Tibial nerve (tissue), 4 donors: Measurements from ENCODE around the gene EPC2. TPM values are rescaled to one million over a fixed set of nuclear protein-coding genes. Genes with fewer than 3 reads are reported as not detected.

Experiments
- DNase-seq, 2 donors: peaks; one replicate each; pipeline ENCODE4 v3.0.0-alpha.2; 2019; ENCODE audit warnings: low spot score in 2 of 2
- H3K27ac ChIP-seq, 4 donors: fragments of 200-600 bp; sonication (generic) in 3 of 4; one replicate each; pipeline ENCODE4 v1.5.1; 2017 to 2019; ENCODE audit warnings: mild to moderate bottlenecking in 1 of 4
- H3K27me3 ChIP-seq, 2 donors: fragments of 200-600 bp; sonication (generic) in 1 of 2; one replicate each; pipeline versions ENCODE4 v1.5.1 to v1.6.0; 2017 to 2019
- H3K36me3 ChIP-seq, 3 donors: fragments of 200-600 bp; sonication (generic); one replicate each; pipeline ENCODE4 v1.5.1; 2018 to 2019
- H3K4me1 ChIP-seq, 4 donors: fragments of 200-600 bp; sonication (generic) in 3 of 4; one replicate each; pipeline ENCODE4 v1.5.1; 2017 to 2019
- H3K4me3 ChIP-seq, 4 donors: fragments of 200-600 bp; sonication (generic) in 3 of 4; one replicate each; pipeline ENCODE4 v1.5.1; 2017 to 2019; ENCODE audit warnings: mild to moderate bottlenecking in 1 of 4, moderate library complexity in 1 of 4
- H3K9me3 ChIP-seq, 4 donors: fragments of 200-600 bp; sonication (generic) in 3 of 4; one replicate each; pipeline ENCODE4 v1.5.1; 2017 to 2019
- CTCF ChIP-seq, 5 experiments: fragments of 200-600 bp in 3 of 5; fragments of 450-650 bp in 2 of 5; sonication (generic) in 3 of 5; IDR thresholded peaks; one replicate each; pipeline ENCODE4 v1.5.1; 2016 to 2019; ENCODE audit warnings: antibody characterized with exemption in 5 of 5, mild to moderate bottlenecking in 3 of 5, moderate library complexity in 2 of 5
- EP300 ChIP-seq, 2 donors: sonication (generic); formaldehyde crosslinking; IDR thresholded peaks; one replicate each; pipeline ENCODE4 v1.6.1; 2017; ENCODE audit warnings: antibody characterized with exemption in 2 of 2, mild to moderate bottlenecking in 1 of 2
- POLR2A ChIP-seq, 2 donors: fragments of 450-650 bp; IDR thresholded peaks; one replicate each; pipeline ENCODE4 v1.6.1; 2017; ENCODE audit warnings: antibody characterized with exemption in 2 of 2, mild to moderate bottlenecking in 2 of 2, moderate library complexity in 2 of 2
- WGBS, 2 donors: methylation state at CpG; one replicate each; pipeline ENCODE4 v1.1.5; 2018; 5-methylcytosine and 5-hydroxymethylcytosine counted together
- total RNA-seq, 4 donors: library from RNA; depleted of rRNA; stranded (reverse); fragments of >200 nt; gene quantifications; one replicate each; pipeline ENCODE4 v1.1.0, GENCODE V29; 2016

EPC2 gene
- total RNA-seq, 4 donors from 2014 or later = 23.4 to 26.5 (median 25.3) TPM

- no peak for DNase-seq
- TF ChIP-seq POLR2A (IDR thresholded peaks at IDR 0.05) = no peak
- TF ChIP-seq CTCF (IDR thresholded peaks at IDR 0.05) = no peak
- no peak for TF ChIP-seq EP300 (IDR thresholded peaks at IDR 0.05)
- Histone ChIP-seq H3K36me3 (no peaks in the 10 kb centered on the region), H3K27ac (no peak overlapping the region), H3K27me3 (no peaks in the 10 kb centered on the region), H3K4me3 (no peak overlapping the region), H3K9me3 (no peaks in the 10 kb centered on the region), H3K4me1 (no peaks in the 10 kb centered on the region)
- 33 to 58% methylated on average over 3 of the region's 3 CpGs for WGBS, 2 donors
Observed at GRCh38 chr2:148796735-148797512, 152.4 kb downstream of the EPC2 start.

- H3K4me1 ChIP-seq = no peaks in the 10 kb centered on the region
- WGBS, 2 donors = 80 to 81% methylated on average over 2 of the region's 2 CpGs
- no peak overlapping the region for H3K27ac ChIP-seq
- H3K9me3 ChIP-seq = peaks cover 0 to 16% (median 0%) of the 10 kb centered on the region in 4 donors
- no peak overlapping the region for H3K4me3 ChIP-seq
- TF ChIP-seq POLR2A (IDR thresholded peaks at IDR 0.05) (no peak), CTCF (IDR thresholded peaks at IDR 0.05) (no peak), EP300 (IDR thresholded peaks at IDR 0.05) (no peak)
- no peaks in the 10 kb centered on the region for H3K27me3 ChIP-seq
- H3K36me3 ChIP-seq = no peaks in the 10 kb centered on the region
- no peak for DNase-seq
Observed at GRCh38 chr2:148802448-148803220, 158.1 kb downstream of the EPC2 start.

- Histone ChIP-seq H3K4me3 (no peak overlapping the region), H3K27ac (no peak overlapping the region), H3K27me3 (no peaks in the 10 kb centered on the region), H3K9me3 (peaks cover 0 to 16% (median 0%) of the 10 kb centered on the region in 4 donors), H3K36me3 (no peaks in the 10 kb centered on the region), H3K4me1 (peaks cover 0 to 13% (median 0%) of the 10 kb centered on the region in 4 donors)
- no peak for TF ChIP-seq CTCF (IDR thresholded peaks at IDR 0.05)
- no peak for TF ChIP-seq POLR2A (IDR thresholded peaks at IDR 0.05)
- TF ChIP-seq EP300 (IDR thresholded peaks at IDR 0.05) = no peak
- WGBS, 2 donors = 92 to 95% methylated on average over 5 of the region's 5 CpGs
- DNase-seq = no peak
Observed at GRCh38 chr2:148810081-148810480, 165.5 kb downstream of the EPC2 start.

- peaks cover 0 to 3% (median 0%) of the 10 kb centered on the region in 4 donors for H3K9me3 ChIP-seq
- no peak for TF ChIP-seq POLR2A (IDR thresholded peaks at IDR 0.05)
- TF ChIP-seq EP300 (IDR thresholded peaks at IDR 0.05) = no peak
- no peak for TF ChIP-seq CTCF (IDR thresholded peaks at IDR 0.05)
- H3K27ac ChIP-seq = no peak overlapping the region
- no peak for DNase-seq
- H3K4me1 ChIP-seq = peaks cover 0 to 17% (median 0%) of the 10 kb centered on the region in 4 donors
- 13 to 26% methylated on average over 6 of the region's 6 CpGs for WGBS, 2 donors
- H3K4me3 ChIP-seq = no peak overlapping the region
- H3K36me3 ChIP-seq = no peaks in the 10 kb centered on the region
- no peaks in the 10 kb centered on the region for H3K27me3 ChIP-seq
Observed at GRCh38 chr2:148812306-148812705, 167.8 kb downstream of the EPC2 start.

- Histone ChIP-seq H3K4me1 (peaks cover 0 to 21% (median 0%) of the 10 kb centered on the region in 4 donors), H3K9me3 (no peaks in the 10 kb centered on the region), H3K36me3 (no peaks in the 10 kb centered on the region), H3K27me3 (no peaks in the 10 kb centered on the region), H3K27ac (no peak overlapping the region), H3K4me3 (no peak overlapping the region)
- 78 to 85% methylated on average over 11 of the region's 11 CpGs for WGBS, 2 donors
- TF ChIP-seq CTCF (IDR thresholded peaks at IDR 0.05) (peak in 1 of 5 experiments; percentile 7), POLR2A (IDR thresholded peaks at IDR 0.05) (no peak), EP300 (IDR thresholded peaks at IDR 0.05) (no peak)
- DNase-seq = no peak
Observed at GRCh38 chr2:148813603-148814065, 169.1 kb downstream of the EPC2 start.
